ENCODE data around the gene SLC9A7.

DNA sequence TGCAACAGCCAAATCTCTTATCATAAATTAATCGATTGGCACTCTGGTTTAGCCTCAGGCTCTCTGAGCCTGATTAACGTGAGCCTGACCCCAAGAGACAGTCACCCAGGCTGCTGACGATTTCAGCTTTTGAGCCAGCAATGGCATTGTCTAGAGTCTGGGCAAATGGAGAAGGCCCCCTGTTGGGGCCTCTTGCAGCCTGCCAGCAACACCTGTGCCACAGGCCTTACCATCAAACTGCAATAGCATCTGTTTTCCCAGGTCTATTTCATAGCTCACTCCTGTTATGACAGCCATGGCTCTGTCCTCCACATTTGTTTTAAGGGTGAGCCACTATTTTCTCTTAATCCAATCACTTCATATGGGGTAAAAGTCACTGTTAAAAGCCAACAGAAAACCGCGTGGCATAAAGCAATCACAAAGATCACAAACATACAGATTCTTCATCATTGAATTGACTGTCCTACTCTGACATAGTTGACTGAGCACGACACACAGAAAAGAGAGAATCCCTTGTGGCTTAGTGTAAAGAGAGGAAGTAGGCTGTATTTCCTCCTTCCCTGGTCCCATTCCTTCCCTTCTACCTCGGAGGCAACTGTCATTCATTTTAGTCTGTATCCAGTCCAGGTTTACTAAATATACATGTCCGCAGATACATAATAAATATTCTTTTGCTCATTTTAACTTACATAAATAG is 47.8 kb downstream of the SLC9A7 start:
- TF ChIP-seq EZH2phosphoT487 (IDR thresholded peaks at IDR 0.05; ENCODE audit: unreplicated experiment) (no peak), EZH2 (IDR thresholded peaks at IDR 0.05; ENCODE audit: low read depth, unreplicated experiment) (no peak)
- TF ChIP-seq, protein P1, sequence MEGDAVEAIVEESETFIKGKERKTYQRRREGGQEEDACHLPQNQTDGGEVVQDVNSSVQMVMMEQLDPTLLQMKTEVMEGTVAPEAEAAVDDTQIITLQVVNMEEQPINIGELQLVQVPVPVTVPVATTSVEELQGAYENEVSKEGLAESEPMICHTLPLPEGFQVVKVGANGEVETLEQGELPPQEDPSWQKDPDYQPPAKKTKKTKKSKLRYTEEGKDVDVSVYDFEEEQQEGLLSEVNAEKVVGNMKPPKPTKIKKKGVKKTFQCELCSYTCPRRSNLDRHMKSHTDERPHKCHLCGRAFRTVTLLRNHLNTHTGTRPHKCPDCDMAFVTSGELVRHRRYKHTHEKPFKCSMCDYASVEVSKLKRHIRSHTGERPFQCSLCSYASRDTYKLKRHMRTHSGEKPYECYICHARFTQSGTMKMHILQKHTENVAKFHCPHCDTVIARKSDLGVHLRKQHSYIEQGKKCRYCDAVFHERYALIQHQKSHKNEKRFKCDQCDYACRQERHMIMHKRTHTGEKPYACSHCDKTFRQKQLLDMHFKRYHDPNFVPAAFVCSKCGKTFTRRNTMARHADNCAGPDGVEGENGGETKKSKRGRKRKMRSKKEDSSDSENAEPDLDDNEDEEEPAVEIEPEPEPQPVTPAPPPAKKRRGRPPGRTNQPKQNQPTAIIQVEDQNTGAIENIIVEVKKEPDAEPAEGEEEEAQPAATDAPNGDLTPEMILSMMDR (conservative IDR thresholded peaks at IDR 0.05; ENCODE audit: low read depth in 2 of 2): no peak

Measured in GM23338 (cell line).